HEK293T (cell line): ENCODE measurements around the gene NMS.

Experiments
- CTCF ChIA-PET: fragments of 350-600 bp; formaldehyde crosslinking; extraction: SDS; loops from one replicate; lab custom pipeline; 2021; ENCODE audit warnings: antibody characterized with exemption, inconsistent platforms; lab: Yijun Ruan, JAX
- POLR2A ChIA-PET: fragments of 350-600 bp; formaldehyde crosslinking; extraction: SDS; loops from one replicate; lab custom pipeline; 2020; ENCODE audit warnings: antibody characterized with exemption, inconsistent platforms; lab: Yijun Ruan, JAX
- DNase-seq: peaks from one replicate; pipeline ENCODE4 v3.0.0; 2012; ENCODE audit warnings: mixed read lengths; ENCODE audit errors: extremely low spot score
- ARNT ChIP-seq: fragments of 450-650 bp; IDR thresholded peaks from 2 replicates; pipeline ENCODE4 v1.6.1; 2017; ENCODE audit warnings: mild to moderate bottlenecking
- BHLHE40 ChIP-seq: fragments of 450-650 bp; IDR thresholded peaks from 2 replicates; pipeline ENCODE4 v1.6.1; 2016; ENCODE audit warnings: mild to moderate bottlenecking, moderate library complexity, borderline replicate concordance
- CTBP1 ChIP-seq: fragments of 450-650 bp; IDR thresholded peaks from 2 replicates; pipeline ENCODE4 v1.6.1; 2016; ENCODE audit warnings: borderline replicate concordance
- ELF4 ChIP-seq: fragments of 450-650 bp; IDR thresholded peaks from 2 replicates; pipeline ENCODE4 v1.6.1; 2017; ENCODE audit warnings: antibody characterized with exemption
- FOXA1 ChIP-seq: fragments of 450-650 bp; IDR thresholded peaks from 2 replicates; pipeline ENCODE4 v1.6.1; 2016; ENCODE audit warnings: mild to moderate bottlenecking
- FOXK2 ChIP-seq: fragments of 450-650 bp; IDR thresholded peaks from 2 replicates; pipeline ENCODE4 v1.6.1; 2016; ENCODE audit warnings: mild to moderate bottlenecking
- FOXM1 ChIP-seq: fragments of 450-650 bp; IDR thresholded peaks from 2 replicates; pipeline ENCODE4 v1.6.1; 2017; ENCODE audit warnings: mild to moderate bottlenecking, borderline replicate concordance
- HDGF ChIP-seq: fragments of 450-650 bp; IDR thresholded peaks from 2 replicates; pipeline ENCODE4 v1.6.1; 2017; ENCODE audit warnings: antibody characterized with exemption, borderline replicate concordance
- L3MBTL2 ChIP-seq: fragments of 450-650 bp; conservative IDR thresholded peaks from 2 replicates; pipeline ENCODE4 v1.6.1; 2016; ENCODE audit warnings: mild to moderate bottlenecking
- LEF1 ChIP-seq: fragments of 450-650 bp; IDR thresholded peaks from 2 replicates; pipeline ENCODE4 v1.6.1; 2017; ENCODE audit warnings: mild to moderate bottlenecking, borderline replicate concordance
- NFRKB ChIP-seq: fragments of 450-650 bp; IDR thresholded peaks from 2 replicates; pipeline ENCODE4 v1.6.1; 2016; ENCODE audit warnings: mild to moderate bottlenecking, moderate library complexity
- SP1 ChIP-seq: fragments of 450-650 bp; IDR thresholded peaks from 2 replicates; pipeline ENCODE4 v1.6.1; 2017
- SUZ12 ChIP-seq: fragments of 450-650 bp; IDR thresholded peaks from 2 replicates; pipeline ENCODE4 v1.6.1; 2016; ENCODE audit warnings: mild to moderate bottlenecking
- TARDBP ChIP-seq: fragments of 450-650 bp; IDR thresholded peaks from 2 replicates; pipeline ENCODE4 v1.6.1; 2016
- ZNF384 ChIP-seq: fragments of 450-650 bp; IDR thresholded peaks from 2 replicates; pipeline ENCODE4 v1.6.1; 2016
- TF ChIP-seq, protein P1 (sequence below): fragments of 450-650 bp; IDR thresholded peaks from 2 replicates; pipeline ENCODE4 v1.6.1; 2016

NMS gene

DNA sequence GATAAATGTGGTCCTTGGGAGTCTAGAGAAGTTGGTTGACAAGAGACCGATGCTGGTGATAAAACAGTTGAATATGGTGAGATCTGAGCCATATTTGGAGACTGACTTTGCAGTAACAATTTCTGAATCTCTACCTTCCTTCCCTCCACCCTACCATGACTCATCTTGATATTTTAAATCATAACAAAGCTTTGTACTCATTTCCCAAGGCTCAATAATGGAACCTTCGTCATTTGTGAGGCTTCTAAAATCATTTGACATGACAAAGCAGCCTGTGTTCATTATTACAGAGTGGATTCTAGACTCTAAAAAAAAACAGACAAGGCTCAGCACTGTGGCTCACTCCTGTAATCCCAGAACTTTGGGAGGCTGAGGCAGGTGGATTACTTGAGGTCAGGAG is 54.0 kb downstream of the NMS start:
- DNase-seq: no peak
- ChIA-PET CTCF (no interaction called here), POLR2A (no interaction called here)
- TF ChIP-seq SUZ12: no peak
- no peak for TF ChIP-seq HDGF
- TF ChIP-seq, protein P1, sequence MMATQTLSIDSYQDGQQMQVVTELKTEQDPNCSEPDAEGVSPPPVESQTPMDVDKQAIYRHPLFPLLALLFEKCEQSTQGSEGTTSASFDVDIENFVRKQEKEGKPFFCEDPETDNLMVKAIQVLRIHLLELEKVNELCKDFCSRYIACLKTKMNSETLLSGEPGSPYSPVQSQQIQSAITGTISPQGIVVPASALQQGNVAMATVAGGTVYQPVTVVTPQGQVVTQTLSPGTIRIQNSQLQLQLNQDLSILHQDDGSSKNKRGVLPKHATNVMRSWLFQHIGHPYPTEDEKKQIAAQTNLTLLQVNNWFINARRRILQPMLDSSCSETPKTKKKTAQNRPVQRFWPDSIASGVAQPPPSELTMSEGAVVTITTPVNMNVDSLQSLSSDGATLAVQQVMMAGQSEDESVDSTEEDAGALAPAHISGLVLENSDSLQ: no peak
- no peak for TF ChIP-seq LEF1
- TF ChIP-seq TARDBP: no peak
- TF ChIP-seq FOXM1: no peak
- TF ChIP-seq ELF4: no peak
- no peak for TF ChIP-seq FOXK2
- TF ChIP-seq BHLHE40: no peak
- TF ChIP-seq L3MBTL2: no peak
- no peak for TF ChIP-seq FOXA1

DNA sequence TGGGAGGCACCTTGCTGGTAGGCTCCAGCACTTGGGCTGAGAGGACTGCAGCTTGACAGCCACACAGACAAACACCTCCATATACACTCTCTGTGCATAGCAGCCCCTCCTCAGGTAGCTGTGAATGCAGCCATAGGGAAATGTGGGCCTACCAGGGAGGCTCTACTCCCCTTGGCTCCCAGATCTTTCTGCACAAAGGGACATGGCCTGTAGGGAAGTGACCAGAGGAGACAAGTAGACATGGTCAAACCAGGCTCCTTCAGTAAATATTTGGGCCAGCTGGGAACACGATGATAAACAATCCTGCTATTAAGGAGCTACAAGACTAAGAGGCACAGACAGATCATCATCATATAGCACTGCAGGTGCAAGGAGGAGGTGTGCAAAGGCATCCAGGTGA is 56.6 kb downstream of the NMS start:
- CTCF ChIA-PET: no interaction called here
- DNase-seq: no peak
- TF ChIP-seq FOXA1 (no peak), ELF4 (no peak), ZNF384 (no peak), BHLHE40 (no peak), NFRKB (no peak), FOXM1 (no peak), CTBP1 (no peak), SP1 (no peak), TARDBP (no peak), LEF1 (no peak), HDGF (no peak), ARNT (no peak), FOXK2 (no peak), SUZ12 (no peak), L3MBTL2 (no peak)
- TF ChIP-seq, protein P1: no peak
- POLR2A ChIA-PET: no interaction called here

DNA sequence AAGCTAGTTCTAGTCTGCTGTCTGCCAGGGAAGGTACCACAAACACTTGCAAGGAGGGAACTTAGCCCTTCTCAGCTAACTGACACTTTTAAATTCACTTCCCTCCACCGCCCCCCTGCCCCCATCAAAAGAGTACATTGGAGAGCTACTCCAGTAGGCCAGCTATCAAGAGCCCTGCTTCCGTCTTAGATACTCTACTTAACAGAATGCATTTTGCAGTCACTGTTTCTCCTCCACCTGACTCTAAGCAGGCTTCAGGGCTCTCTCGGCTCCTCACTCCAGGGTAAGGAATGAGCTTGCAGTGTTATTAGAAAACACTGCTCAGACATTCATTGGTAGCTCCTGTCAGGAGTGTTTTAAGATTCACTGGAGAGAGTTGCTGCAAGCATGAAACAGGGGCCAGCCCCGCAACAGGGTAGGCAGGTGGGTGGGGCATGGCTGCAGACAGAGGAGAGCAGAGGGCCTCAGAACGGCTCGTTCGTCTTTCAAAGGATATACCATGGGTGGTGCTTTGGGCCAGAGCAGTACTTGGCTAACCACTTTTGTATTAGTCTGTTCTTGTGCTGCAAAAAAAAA is 57.2 kb downstream of the NMS start:
- no peak for DNase-seq
- POLR2A ChIA-PET: no interaction called here
- CTCF ChIA-PET: no interaction called here
- no peak for TF ChIP-seq ARNT
- no peak for TF ChIP-seq ELF4
- no peak for TF ChIP-seq NFRKB
- TF ChIP-seq TARDBP: no peak
- no peak for TF ChIP-seq CTBP1
- no peak for TF ChIP-seq HDGF
- TF ChIP-seq, protein P1: no peak
- no peak for TF ChIP-seq LEF1
- TF ChIP-seq ZNF384: no peak
- no peak for TF ChIP-seq FOXA1
- no peak for TF ChIP-seq FOXK2
- TF ChIP-seq L3MBTL2: no peak
- no peak for TF ChIP-seq BHLHE40
- no peak for TF ChIP-seq SUZ12
- TF ChIP-seq FOXM1: no peak
- TF ChIP-seq SP1: no peak

DNA sequence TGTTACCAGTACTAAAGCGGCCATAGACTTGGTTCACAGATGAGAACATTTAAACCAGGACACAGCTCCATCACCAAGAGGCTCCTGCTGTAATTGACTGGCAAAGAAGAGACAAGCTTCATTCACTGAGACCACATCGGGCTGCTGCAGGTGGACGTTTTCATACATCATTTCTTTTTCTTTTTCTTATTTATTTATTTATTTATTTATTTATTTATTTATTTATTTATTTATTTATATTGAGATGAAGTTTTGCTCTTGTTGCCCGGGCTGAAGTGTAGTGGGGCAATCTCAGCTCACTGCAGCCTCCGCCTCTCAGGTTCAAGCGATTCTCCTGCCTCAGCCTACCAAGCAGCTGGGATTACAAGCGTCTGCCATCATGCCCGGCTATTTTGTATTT is 58.9 kb downstream of the NMS start:
- no peak for DNase-seq
- no peak for TF ChIP-seq HDGF
- TF ChIP-seq SP1: no peak
- no peak for TF ChIP-seq ELF4
- no peak for TF ChIP-seq CTBP1
- TF ChIP-seq FOXA1: no peak
- TF ChIP-seq SUZ12: no peak
- no peak for TF ChIP-seq FOXM1
- no peak for TF ChIP-seq ZNF384
- no peak for TF ChIP-seq FOXK2
- TF ChIP-seq, protein P1: no peak
- no peak for TF ChIP-seq BHLHE40
- TF ChIP-seq NFRKB: no peak
- TF ChIP-seq TARDBP: no peak
- TF ChIP-seq LEF1: no peak
- TF ChIP-seq ARNT: no peak
- TF ChIP-seq L3MBTL2: no peak
- CTCF ChIA-PET: no interaction called here
- POLR2A ChIA-PET: no interaction called here

DNA sequence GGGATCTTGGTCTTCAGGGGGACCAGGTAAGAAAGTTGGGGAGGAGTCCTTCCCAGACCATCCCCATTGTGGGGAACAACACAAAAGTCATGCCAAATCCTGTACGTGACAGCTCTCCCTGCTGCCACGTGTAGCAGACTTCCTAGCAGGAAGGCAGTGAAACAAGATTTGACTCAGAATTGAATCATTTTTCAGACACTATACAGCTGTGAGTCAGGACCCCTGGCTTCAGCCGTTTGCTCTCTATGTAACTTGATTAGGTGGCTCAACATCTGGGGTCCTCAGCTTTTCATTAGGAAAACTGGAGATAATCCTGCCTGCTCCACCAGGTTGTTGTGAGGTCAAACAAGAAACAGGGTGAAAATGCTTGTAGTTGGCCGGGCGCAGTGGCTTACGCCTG is 59.6 kb downstream of the NMS start:
- DNase-seq: no peak

More for the DNA sequence above, 59.6 kb downstream of the NMS start:
- ChIA-PET CTCF (no interaction called here), POLR2A (no interaction called here)
- TF ChIP-seq FOXM1 (no peak), L3MBTL2 (no peak), ELF4 (no peak), SUZ12 (no peak), TARDBP (no peak)
- TF ChIP-seq, protein P1: no peak
